ENCODE results near the gene SPATC1L. TPM values are rescaled to one million over a fixed set of nuclear protein-coding genes. Genes with fewer than 3 reads are reported as not detected.

SPATC1L gene
- total RNA-seq, 1 experiment from 2014 or later = 36.0 TPM

- H3K9ac ChIP-seq (ENCODE audit: extremely low read depth, insufficient read length, low read length) = no peak overlapping the region
- H2BK20ac ChIP-seq (ENCODE audit: low read depth, low read length, poor library complexity, severe bottlenecking) = no peak overlapping the region
- H2BK120ac ChIP-seq (ENCODE audit: low read depth, low read length, poor library complexity, severe bottlenecking) = no peak overlapping the region
- no CpG with 5 or more reads among the region's 13 CpGs for WGBS (ENCODE audit: extremely low coverage, insufficient read length, low lambda C conversion rate)
- H3K79me2 ChIP-seq (ENCODE audit: insufficient read depth, low read length) = peaks cover 24% of the 10 kb centered on the region; the same call in 1 of the 2 replicates
- peak overlapping the region; percentile 34 to 76 (median 52); a peak in 3 of 7 replicates for H3K27ac Mint-ChIP-seq
- H3K79me1 ChIP-seq (ENCODE audit: insufficient read depth, low read depth, low read length, poor library complexity, severe bottlenecking) = peaks cover 4% of the 10 kb centered on the region
- no peak for DNase-seq
- H3K27me3 ChIP-seq (ENCODE audit: insufficient read depth, low read length) = no peaks in the 10 kb centered on the region
- no peak overlapping the region for H3K56ac ChIP-seq (ENCODE audit: insufficient read length, low read depth, low read length)
- no peaks in the 10 kb centered on the region for H3K4me1 Mint-ChIP-seq
- H3K4me1 ChIP-seq (ENCODE audit: insufficient read depth, low read length) = no peaks in the 10 kb centered on the region
- H3K14ac ChIP-seq (ENCODE audit: insufficient read depth, low read length) = no peak overlapping the region
- H4K5ac ChIP-seq (ENCODE audit: insufficient read length, low read depth, low read length) = no peak overlapping the region
- no peak overlapping the region for H4K91ac ChIP-seq (ENCODE audit: insufficient read length, low read depth, low read length)
- H4K20me1 ChIP-seq (ENCODE audit: control insufficient read depth, insufficient read depth, insufficient read length) = no peaks in the 10 kb centered on the region
- no peaks in the 10 kb centered on the region for H3K27me3 Mint-ChIP-seq (ENCODE audit: low read depth)
- H3K23ac ChIP-seq (ENCODE audit: insufficient read length, low read depth, low read length) = no peak overlapping the region
- H3K4me3 Mint-ChIP-seq = no peak overlapping the region
- no peak for TF ChIP-seq CTCF (conservative IDR thresholded peaks at IDR 0.05)
- H2BK12ac ChIP-seq (ENCODE audit: insufficient read length, low read depth, low read length) = no peak overlapping the region
- H3K4ac ChIP-seq (ENCODE audit: low read depth, low read length) = no peak overlapping the region
- no peaks in the 10 kb centered on the region for H3K23me2 ChIP-seq (ENCODE audit: insufficient read length, low read depth, low read length, poor library complexity, severe bottlenecking)
- H2AFZ ChIP-seq (ENCODE audit: low read length) = no peak overlapping the region
- H2BK5ac ChIP-seq (ENCODE audit: insufficient read length, low read length) = no peak overlapping the region
- peaks cover 29 to 52% (median 35%) of the 10 kb centered on the region in 3 experiments for H3K36me3 Mint-ChIP-seq (ENCODE audit: insufficient read depth in 1 of 3, low read depth in 3 of 3)
- no peak overlapping the region for H3K27ac ChIP-seq (ENCODE audit: insufficient read length, low read depth, low read length)
- H2AK5ac ChIP-seq (ENCODE audit: insufficient read length, low read length) = no peak overlapping the region
- no peak overlapping the region for H2BK15ac ChIP-seq (ENCODE audit: low read depth, low read length)
- no peak overlapping the region for H3K4me2 ChIP-seq (ENCODE audit: insufficient read depth, insufficient read length, low read length)
- H3T11ph ChIP-seq (ENCODE audit: low read length) = no peak overlapping the region
- H4K8ac ChIP-seq (replicated peaks; ENCODE audit: insufficient read length, low read depth, low read length) = no peak overlapping the region
- no peaks in the 10 kb centered on the region for H3K9me3 ChIP-seq (ENCODE audit: control insufficient read depth, low read depth, low read length)
- no peaks in the 10 kb centered on the region for H3K9me3 Mint-ChIP-seq
- no peak overlapping the region for H3K18ac ChIP-seq (ENCODE audit: insufficient read length, low read depth, low read length)
Observed at GRCh38 chr21:46219591-46220239, 35.5 kb upstream of the SPATC1L start.

All from H9 (cell line).